Right atrium auricular region (tissue), 2 donors: Measurements from ENCODE around the gene CCDC188. TPM values are rescaled to one million over a fixed set of nuclear protein-coding genes. Genes with fewer than 3 reads are reported as not detected.

Experiments
- DNase-seq: peaks from one replicate; pipeline ENCODE4 v3.0.0-alpha.2; 2019; ENCODE audit warnings: low spot score
- H3K27ac ChIP-seq, 2 donors: fragments of 200-600 bp; sonication (generic); 1 replicate in 1 of 2; 2 replicates in 1 of 2; pipeline ENCODE4 v1.5.1; 2016 to 2019
- H3K27me3 ChIP-seq, 2 donors: fragments of 200-600 bp; sonication (generic); one replicate each; pipeline versions ENCODE4 v1.5.1 to v1.6.0; 2017 to 2019
- H3K36me3 ChIP-seq: fragments of 200-600 bp; sonication (generic); one replicate; pipeline ENCODE4 v1.5.1; 2016
- H3K4me1 ChIP-seq, 2 donors: fragments of 200-600 bp; sonication (generic); one replicate each; pipeline versions ENCODE4 v1.5.1 to v1.6.0; 2017 to 2019
- H3K4me3 ChIP-seq, 2 donors: fragments of 200-600 bp; sonication (generic); 1 replicate in 1 of 2; 2 replicates in 1 of 2; pipeline ENCODE4 v1.5.1; 2017 to 2019; ENCODE audit warnings: mild to moderate bottlenecking in 1 of 2, moderate library complexity in 1 of 2
- H3K9me3 ChIP-seq, 2 donors: fragments of 200-600 bp; sonication (generic); one replicate each; pipeline ENCODE4 v1.5.1; 2019
- total RNA-seq, 2 donors: library from RNA; depleted of rRNA; stranded (reverse); fragments of >200 nt; gene quantifications; one replicate each; pipeline ENCODE4 v1.1.0, GENCODE V29; 2016
- TF ChIP-seq, protein P1 (sequence below), 2 donors: fragments of 200-600 bp; sonication (generic); IDR thresholded peaks; one replicate each; pipeline ENCODE4 v1.5.1; 2019; ENCODE audit warnings: antibody characterized with exemption in 2 of 2

Gene CCDC188
- total RNA-seq, 2 donors from 2014 or later: 0.43 TPM; not detected in 1

DNA sequence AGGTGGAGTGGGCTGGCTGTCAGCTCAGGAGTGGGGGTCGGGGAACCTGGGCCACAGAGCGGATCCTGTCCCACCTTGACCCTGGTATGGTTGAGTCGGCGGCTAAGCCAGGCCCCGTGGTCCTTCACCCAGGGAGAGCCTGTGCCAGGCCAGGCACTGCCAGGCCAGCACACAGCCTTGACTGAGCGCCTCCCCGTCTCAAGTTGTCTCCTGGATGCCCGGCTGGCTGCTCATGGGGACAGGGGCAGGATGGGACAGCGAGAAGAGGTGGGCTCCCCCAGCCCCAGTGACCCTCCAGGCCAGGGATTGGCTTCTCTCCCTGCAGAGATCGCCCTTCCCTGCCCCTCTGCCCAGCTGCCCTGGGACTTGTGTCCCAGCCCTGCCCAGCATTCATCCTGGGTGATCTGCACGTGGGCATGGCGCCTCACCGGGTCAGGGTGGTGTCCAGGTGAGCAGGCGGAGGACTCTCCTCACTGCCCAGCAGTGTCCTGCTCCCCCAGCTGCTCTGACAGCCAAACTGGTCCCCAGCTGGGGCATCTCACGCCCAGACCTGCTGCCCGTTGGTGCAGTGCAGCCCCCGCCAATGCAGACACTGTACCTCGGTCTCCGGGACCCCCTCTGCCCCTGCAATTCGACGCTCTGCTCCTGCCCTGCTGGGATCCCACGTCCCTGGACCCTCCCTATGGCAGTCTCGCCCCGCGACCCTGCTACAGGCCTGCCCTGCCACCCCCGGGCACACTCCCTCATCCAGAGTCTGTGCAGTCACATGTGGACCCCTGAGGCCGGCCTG, 28.8 kb upstream of the CCDC188 start:
- Histone ChIP-seq H3K4me3 (no peak overlapping the region), H3K9me3 (no peaks in the 10 kb centered on the region)

GRCh38 chr22:20178915-20179227, 28.0 kb upstream of the CCDC188 start:
- H3K4me1 ChIP-seq: no peaks in the 10 kb centered on the region
- H3K9me3 ChIP-seq: no peaks in the 10 kb centered on the region
- DNase-seq: no peak
- TF ChIP-seq, protein P1, sequence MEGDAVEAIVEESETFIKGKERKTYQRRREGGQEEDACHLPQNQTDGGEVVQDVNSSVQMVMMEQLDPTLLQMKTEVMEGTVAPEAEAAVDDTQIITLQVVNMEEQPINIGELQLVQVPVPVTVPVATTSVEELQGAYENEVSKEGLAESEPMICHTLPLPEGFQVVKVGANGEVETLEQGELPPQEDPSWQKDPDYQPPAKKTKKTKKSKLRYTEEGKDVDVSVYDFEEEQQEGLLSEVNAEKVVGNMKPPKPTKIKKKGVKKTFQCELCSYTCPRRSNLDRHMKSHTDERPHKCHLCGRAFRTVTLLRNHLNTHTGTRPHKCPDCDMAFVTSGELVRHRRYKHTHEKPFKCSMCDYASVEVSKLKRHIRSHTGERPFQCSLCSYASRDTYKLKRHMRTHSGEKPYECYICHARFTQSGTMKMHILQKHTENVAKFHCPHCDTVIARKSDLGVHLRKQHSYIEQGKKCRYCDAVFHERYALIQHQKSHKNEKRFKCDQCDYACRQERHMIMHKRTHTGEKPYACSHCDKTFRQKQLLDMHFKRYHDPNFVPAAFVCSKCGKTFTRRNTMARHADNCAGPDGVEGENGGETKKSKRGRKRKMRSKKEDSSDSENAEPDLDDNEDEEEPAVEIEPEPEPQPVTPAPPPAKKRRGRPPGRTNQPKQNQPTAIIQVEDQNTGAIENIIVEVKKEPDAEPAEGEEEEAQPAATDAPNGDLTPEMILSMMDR (IDR thresholded peaks at IDR 0.05): no peak
- H3K4me3 ChIP-seq: no peak overlapping the region
- H3K27me3 ChIP-seq: no peaks in the 10 kb centered on the region
- H3K27ac ChIP-seq: no peak overlapping the region
- H3K36me3 ChIP-seq: no peaks in the 10 kb centered on the region

More for the DNA sequence above, 28.8 kb upstream of the CCDC188 start:
- TF ChIP-seq, protein P1 (IDR thresholded peaks at IDR 0.05): no peak
- Histone ChIP-seq H3K36me3 (no peaks in the 10 kb centered on the region), H3K4me1 (no peaks in the 10 kb centered on the region), H3K27ac (no peak overlapping the region), H3K27me3 (no peaks in the 10 kb centered on the region)
- no peak for DNase-seq

DNA sequence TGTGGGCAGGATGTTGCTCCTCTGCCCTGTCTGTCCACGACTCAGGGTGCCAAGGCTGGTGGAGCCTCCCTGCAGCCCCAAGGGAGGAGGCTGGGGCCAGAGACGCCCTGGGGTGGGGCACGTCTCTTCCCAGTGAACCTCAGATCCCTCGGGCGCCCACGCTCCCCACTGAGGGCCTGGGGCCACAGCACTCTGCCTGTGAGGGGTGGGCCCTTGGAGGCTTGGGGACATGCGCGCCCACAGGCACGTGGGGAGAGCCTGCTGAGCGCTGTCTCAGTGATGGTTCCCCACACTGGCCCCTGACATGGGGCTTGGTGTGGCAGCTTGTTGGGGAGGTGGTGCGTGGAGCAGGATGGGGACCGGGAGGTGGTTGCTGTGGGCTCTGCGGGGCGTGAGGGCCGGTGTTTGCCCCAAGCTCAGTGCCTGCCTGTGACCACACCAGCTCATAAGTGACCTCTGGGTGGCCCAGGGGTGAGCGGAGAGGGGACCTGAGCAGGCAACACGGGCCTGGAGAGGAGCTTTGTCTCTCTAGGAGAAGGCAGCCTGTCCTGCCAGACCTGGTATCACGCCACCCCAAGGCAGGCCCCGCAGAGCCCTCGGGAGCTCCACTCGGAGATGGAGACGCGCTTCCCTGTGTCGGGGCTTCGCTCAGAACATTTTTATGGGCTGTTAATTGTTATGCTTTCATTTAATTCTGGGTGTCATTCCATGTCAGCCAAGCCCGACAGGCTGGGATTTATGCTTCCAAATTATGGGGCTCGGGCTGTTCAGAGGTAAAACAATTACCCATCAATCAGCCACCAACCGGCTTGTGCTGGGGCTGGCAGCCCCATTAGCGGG, 27.4 kb upstream of the CCDC188 start:
- H3K4me1 ChIP-seq: no peaks in the 10 kb centered on the region
- H3K36me3 ChIP-seq: no peaks in the 10 kb centered on the region
- H3K27me3 ChIP-seq: no peaks in the 10 kb centered on the region
- H3K27ac ChIP-seq: no peak overlapping the region
- DNase-seq: no peak
- H3K9me3 ChIP-seq: no peaks in the 10 kb centered on the region
- TF ChIP-seq, protein P1 (IDR thresholded peaks at IDR 0.05): no peak
- H3K4me3 ChIP-seq: no peak overlapping the region

DNA sequence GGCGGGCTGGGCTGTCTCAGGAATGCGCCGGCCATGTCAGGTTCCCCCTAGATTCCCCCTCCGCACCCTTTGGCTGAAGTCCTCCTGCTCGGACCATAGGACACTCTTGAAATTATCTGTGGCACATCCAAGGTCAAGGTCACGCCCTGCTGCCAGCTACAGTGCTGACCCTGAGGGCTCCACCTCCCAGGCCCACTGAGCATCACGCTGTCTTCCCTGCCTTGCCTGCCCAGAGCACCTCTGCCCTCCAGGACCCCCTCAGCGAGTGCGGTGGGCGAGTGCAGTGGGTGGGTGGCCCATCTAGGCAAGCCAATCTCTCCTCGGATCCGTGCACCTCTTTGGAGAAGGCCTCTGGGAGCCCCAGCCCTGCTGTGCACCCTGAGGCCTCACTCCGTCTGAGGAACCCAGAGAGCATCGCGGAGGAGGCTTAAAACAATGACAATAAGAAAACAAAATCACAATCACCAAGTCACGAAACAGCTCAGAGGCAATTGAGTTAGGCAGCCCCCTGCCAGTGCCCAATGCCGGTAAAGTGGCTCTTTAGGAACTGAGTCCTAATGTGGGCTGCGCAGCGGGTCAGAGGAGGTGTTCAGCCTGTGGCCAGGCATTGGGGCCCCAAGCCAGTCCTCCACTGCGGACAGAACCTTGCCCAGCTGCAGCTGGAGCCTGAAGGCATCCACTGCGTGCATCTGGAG, 26.5 kb upstream of the CCDC188 start:
- Histone ChIP-seq H3K27ac (no peak overlapping the region), H3K4me1 (no peaks in the 10 kb centered on the region), H3K36me3 (no peaks in the 10 kb centered on the region), H3K4me3 (no peak overlapping the region), H3K9me3 (no peaks in the 10 kb centered on the region), H3K27me3 (no peaks in the 10 kb centered on the region)
- DNase-seq: no peak
- TF ChIP-seq, protein P1 (IDR thresholded peaks at IDR 0.05): no peak

GRCh38 chr22:20176421-20177085, 25.7 kb upstream of the CCDC188 start:
- TF ChIP-seq, protein P1 (IDR thresholded peaks at IDR 0.05): no peak
- Histone ChIP-seq H3K9me3 (no peaks in the 10 kb centered on the region), H3K4me3 (no peak overlapping the region), H3K27ac (no peak overlapping the region), H3K4me1 (no peaks in the 10 kb centered on the region), H3K36me3 (no peaks in the 10 kb centered on the region), H3K27me3 (no peaks in the 10 kb centered on the region)
- DNase-seq: no peak
